Cardiac septum (tissue), 1 donor: Measurements from ENCODE around the gene MYH7. TPM values are rescaled to one million over a fixed set of nuclear protein-coding genes. Genes with fewer than 3 reads are reported as not detected.
A peak's percentile ranks its signal among the peaks of the same experiment; 100 is the strongest.
"Not testable (repeated sequence)": the region's sequence is repeated elsewhere in the genome, so short reads cannot be mapped to it uniquely, and the experiment has no call there.

Experiments used
- DNase-seq: peaks from one replicate; pipeline ENCODE4 v3.0.0-alpha.2; 2020; ENCODE audit warnings: low spot score
- intact Hi-C: fragments of 100-400 bp; cut with DNase I; formaldehyde crosslinking; loops from one replicate; pipeline ENCODE4 v1.14.0; 2022
- long read RNA-seq: library from polyadenylated mRNA; unstranded; transcript quantifications from one replicate; pipeline ENCODE4 v2.0.0, GENCODE V29; 2021
- total RNA-seq: library from RNA; stranded (reverse); fragmentation: NEBNext Ultra II Directional; extraction: Animal tissue kit (Norgen Biotek cat#: 25700); gene quantifications from one replicate; pipeline ENCODE4 v1.2.1, GENCODE V29; 2021
- donor health status: DM: no; HTN: no; CAD: no.

MYH7 gene
- total RNA-seq, result 13,582 TPM
- long read RNA-seq, full-length matches to known transcripts, result 2,148 of 23,934 reads
- long read RNA-seq, partial matches to known transcripts, result 21,270 of 23,934 reads
- long read RNA-seq, other reads (novel, unspliced or antisense), result 516 of 23,934 reads

DNA sequence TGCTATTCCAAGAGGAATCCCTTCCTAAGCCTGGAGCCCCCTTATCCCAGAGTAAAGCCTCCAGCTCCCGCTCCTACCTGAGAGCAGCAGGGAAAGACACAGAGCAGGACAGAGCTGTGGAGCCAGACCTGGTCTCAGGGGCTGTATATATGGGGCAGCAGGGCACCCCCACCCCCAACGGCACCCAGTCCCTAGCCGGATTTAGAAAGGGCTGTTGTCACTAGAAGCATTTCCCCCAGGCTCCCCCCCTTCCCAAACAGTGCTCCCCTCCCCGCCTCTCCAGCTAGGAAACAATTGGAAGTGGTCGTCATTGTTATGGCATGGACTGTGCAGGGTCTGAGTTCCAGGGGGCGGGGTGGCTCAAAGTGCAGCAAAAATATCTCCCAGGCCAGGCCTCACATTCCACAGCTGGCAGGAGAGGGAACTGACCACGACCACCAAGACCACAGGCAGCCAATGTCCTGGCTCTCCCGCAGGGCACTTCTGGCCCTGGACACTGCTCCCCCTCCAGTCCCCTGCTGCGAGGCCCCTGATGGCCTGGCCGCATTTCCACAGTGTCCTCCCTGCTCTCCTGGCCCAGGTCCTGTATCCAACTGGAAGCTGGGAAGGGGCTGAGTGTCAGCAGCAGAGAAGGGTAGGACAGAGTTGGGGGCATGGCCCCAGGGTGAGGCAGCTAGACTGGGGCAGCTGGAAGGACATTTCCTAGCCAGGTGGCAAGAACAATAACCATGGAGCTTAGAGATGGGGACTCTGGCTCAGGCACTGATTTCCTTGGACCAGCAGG, at the start of gene MYH7:
TSS of gene MYH7 (minus strand) at position 118 of the 784 bp plus-strand sequence. CDS start 1,928 bp downstream, outside the sequence.
- DNase-seq, result peak; percentile 88
- intact Hi-C loops, result no loop called here

DNA sequence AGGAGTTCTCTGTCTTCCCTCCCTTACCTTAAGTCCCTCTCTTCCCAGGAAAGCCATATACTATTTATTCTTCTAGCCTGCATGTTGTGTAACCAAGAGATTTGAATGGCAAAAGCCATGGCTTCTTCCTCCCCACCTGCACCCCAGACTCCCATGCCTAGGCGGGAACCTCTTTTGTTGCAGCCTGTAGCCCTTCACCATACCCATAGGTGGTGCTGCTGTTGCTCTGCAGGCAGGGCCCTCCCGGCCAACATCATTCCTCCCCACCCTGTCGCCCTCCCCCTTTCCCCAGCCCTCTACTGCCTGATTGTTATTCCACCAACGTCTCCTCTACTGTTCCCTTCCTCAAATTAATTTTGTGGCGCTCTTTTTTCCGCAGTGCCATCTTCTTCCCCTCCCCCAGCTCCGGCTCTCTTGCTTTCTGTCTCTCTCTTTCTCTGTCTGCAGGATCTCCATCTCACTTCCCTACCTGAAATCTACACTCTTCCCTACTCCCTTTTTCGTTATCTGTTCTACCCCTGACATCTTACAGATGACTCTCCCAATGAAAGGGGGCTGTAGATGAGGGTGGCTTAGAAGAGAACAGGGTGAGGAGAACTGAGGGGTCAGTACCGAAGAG, 47.9 kb upstream of the MYH7 start:
- intact Hi-C loops, result loop anchor here (10.0 kb wide), 1 partner anchor 51 kb away; no protein-coding TSS in a partner anchor
- DNase-seq, result no peak

DNA sequence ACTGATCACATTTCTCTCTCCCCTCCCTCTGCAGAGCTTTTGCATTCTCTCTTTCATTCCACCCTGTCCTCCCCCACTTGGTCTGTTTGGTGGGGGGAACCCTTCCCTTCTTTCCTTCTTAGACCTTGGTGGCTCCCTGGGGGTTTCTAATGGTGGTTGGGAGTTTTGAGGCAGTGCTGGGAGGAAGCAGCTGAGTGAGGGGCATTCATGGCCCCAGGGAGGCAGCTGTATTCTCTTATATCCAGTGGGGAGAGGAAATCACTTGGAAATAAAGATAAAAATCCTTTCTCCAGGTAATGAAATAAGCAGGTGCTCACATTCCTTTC, 47.3 kb upstream of the MYH7 start:
- intact Hi-C loops, result loop anchor here (10.0 kb wide), 1 partner anchor 52 kb away; no protein-coding TSS in a partner anchor
- no peak for DNase-seq

DNA sequence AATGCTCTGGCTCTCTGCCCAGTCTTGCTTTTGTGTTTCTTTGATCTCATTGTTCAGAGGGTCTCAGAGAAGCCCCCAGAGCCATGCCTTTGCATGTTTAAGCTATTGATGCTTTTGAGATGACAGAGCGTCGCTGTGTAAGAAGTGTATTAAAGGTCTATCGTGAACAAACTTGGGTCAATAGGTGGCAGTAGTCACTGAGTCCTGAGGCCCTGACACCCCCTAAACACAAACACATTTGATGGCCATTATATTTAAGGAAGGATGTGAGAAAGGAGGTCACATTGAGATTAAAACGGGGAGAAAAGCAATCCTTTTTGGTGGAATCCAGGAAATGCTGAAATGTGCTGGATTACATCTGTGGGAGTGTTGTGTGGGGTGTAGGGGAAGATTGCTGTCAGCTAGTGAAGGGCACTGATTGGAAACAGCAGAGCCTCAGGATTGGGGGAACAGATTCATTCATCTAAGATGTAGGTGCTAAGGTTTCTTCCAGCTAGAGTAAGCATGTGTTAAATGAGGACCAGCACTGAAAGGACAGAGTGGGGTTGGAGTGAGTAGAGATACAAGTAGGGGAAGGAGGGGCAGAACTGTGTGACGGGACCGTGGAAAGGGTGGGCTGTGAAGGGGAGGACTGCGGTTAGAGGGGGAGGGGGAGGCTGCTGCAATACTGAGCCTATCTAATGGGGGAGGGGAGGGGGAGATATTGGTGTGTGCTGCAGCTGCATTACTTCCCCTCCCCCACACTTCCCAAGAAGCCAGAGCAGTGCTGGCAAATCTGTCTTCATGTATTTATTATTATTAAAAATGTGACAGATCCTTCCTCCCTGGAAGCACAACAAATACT, 46.7 kb upstream of the MYH7 start:
- intact Hi-C loops, result loop anchor here (10.0 kb wide), 1 partner anchor 53 kb away; no protein-coding TSS in a partner anchor
- DNase-seq, result no peak

DNA sequence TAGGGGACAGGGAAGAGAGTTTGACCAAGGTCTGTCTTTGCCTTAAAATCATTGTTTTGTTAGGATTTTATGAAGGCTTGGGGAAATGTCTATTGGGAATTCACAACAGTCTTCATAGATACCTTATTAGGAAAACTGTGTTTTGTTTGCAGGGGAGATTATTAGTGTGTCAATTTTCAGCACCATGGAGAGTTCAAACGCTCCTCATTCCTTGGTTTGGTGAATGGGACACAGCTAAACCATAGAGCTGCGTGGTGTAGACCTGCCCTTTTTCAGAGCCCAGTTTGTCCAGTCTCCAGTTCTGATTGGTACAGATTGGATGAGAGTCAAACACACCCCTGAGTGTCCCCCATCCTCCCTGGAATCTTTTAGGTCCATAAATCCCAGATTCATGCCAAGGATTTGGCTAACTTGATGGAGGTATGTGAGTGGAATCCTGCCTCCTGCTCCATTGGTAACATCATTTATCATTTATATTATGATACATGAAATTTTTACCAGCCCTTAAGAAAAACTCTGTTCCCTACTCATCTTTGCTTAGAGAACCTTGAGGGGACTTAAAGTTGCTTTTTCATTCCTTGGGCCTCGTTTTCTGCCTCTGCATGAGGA, 46.0 kb upstream of the MYH7 start:
- no peak for DNase-seq
- intact Hi-C loops, result loop anchor here (10.0 kb wide), 1 partner anchor 53 kb away; no protein-coding TSS in a partner anchor

DNA sequence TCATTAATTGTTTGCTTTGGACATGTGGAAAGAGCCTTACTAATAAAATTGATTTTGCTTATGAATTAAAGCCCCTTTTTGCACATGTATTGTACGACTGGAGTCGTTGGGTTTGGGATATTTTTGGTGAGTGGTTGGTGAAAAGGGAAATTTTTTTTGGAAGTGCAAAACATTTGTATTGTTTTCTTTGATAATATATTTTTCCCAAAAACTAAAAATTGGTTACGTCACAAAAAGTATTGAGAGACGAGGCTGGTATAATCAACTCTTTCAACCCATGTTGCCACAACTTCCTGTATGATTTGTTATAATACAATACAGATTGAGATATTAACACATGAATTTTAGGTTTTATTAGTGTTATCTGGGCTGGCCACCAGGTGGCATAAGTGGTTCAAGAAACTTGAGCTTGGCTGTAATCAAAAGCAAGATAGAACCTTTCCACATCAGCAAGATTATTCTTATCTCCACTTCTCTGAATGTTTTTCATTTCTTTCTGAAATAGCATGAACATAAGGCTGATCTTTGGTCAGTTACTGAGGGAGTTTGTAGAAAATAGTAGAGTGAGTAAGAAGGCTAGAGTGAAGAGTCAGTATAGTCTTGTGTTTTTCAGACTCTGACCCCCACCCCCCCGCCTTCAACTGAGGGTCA, 42.8 kb upstream of the MYH7 start:
- DNase-seq, result no peak
- intact Hi-C loops, result loop anchor here (2.0 kb wide), 1 partner anchor 85 kb away; no protein-coding TSS in a partner anchor

DNA sequence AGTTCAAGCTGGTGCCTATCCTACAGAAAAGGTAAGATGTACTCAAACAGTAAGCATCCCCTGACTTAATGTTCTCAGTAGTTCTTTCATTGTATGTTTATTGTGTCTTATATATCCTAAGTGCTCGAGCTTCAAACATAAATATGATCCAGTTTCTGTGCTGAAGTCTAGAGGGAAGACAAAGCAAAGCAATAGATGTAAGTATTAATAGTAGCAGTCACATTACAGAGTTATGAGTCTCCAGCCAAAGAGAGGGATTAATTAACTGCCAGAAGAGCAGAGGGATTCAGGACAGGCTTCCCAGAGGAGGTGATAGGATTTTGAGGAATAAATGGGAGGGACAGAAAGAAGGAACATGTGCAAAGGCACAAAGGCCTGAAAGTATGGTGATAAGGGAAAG, 35.5 kb upstream of the MYH7 start:
- DNase-seq, result no peak
- intact Hi-C loops, result no loop called here

DNA sequence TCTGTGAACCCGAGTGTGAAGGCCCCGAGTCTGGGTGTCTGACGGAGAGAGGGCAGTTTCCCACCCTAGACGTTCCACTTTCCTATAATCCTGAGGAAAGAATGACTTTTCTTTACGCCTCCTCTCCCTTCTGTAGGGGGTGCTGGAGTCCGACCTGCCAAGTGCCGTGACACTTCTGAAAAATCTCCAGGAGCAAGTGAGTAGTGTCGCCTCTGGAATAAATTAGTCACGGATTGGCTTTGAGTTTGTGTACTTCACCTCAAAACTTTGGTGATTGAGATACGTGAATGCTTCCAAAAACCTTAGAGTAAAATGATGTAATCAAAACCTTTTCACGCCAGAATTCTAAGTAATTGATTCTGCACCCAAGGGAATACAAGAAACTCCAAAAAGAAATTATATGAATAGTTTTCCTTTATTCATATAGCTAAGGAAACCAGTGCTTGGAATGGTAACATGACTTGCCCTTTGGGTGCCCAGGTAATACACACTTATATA, 34.5 kb upstream of the MYH7 start:
- DNase-seq, result no peak
- intact Hi-C loops, result loop anchor here (2.0 kb wide), 3 partner anchors 87 to 163 kb away; partner anchors contain the start of genes BCL2L2, PABPN1 and THTPA

DNA sequence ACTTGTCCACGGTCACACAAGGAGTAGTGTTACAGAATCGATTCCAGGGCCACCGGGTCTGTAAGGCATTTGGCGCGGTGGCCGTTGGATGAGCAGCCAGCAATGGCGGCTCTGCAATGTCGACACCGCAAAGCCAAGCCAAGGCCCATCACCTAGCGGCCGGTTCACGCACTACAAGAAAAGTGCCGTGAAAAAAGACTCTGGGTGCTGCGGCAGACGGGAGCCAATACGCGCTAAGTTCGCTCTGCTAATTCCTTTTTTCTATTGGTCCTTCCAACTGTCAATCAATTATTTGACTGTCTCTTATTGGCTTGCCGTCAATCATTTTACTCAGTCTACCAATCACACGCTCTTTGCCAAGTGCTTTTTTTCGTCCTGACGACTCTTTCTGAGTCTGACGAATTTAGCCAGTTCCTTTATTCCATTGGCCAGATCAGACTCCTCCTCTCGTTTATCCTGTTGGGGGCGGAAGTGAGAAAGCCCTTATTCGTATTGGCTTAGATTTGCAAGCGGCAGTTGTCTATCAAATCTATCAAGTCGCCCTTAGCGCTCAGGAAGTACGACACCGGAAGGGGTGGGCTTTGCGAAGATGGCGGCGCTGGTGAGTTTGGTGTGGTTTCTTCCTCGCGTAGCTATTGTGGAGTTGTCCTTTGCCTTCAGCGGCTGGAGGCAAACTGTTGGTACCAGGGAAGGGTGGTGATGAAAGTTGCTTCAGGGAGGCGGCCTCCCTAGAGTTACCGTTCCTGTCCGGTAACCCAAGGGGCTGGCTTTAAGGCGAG, 33.9 kb upstream of the MYH7 start, which contains the start of gene NGDN:
TSS of gene NGDN (plus strand) at position 577 of the 779 bp plus-strand sequence. CDS start at position 590, 13 bp downstream.
- peak; percentile 97 for DNase-seq
- intact Hi-C loops, result loop anchor here (2.0 kb wide), 3 partner anchors 87 to 163 kb away; partner anchors contain the start of genes BCL2L2, PABPN1 and THTPA

DNA sequence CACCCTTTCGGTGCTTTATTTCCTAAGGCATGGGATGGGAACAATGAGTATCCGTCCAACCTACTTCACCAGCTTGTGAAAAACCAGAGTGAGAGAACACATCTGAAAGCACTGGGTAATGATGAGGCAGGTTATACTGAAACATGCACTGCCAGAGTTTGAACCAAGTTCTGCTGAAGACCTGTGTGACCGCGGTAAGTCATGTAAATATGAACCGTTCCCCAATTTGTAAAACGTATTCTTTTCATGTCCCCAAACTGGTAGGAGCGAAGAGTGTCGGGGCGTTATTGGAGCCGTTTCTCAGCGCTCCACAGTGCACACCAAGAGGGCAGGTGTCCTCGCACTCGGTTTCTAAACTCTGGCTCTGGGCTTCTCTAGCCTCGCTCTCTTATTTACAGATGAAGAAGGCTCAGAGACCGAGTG, 33.3 kb upstream of the MYH7 start:
- intact Hi-C loops, result loop anchor here (2.0 kb wide), 3 partner anchors 88 to 162 kb away; partner anchors contain the start of genes BCL2L2, PABPN1 and THTPA
- no peak for DNase-seq

DNA sequence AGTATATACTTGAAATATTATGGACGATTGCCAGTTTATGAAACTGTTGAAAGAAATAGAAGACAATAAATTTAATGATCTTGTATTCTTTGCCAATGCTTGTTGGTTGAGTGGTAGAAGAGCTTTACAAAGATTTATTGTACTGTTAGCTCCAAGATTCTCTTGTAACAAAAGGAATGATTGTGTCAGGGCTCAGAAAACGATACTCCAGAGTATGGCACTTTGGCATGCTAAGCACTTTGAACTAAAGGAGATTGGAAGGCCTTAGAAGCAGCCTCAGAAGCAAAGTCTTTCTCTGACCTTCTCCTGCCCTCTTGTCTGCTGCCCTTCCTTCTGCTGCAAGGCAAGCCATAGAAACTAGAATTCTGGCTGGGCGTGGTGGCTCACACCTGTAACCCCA, 29.8 kb upstream of the MYH7 start:
- DNase-seq, result no peak
- intact Hi-C loops, result no loop called here

DNA sequence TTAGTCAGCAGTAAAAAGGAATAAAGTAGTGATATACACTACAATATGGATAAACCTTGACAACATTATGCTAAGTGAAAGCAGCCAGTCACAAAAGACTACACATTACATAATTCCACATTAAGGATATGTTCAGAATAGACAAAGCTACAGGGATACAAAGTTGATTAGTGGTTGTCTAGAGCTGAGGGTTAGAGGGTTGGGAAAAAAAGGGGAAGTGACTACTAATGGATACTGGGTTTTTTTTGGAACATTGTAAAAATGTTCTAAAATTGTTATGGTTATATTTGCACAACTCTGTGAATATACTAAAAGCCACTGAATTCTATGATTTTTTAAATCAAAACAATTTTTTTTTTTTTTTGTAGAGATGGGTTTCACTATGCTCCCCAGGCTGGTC, 29.2 kb upstream of the MYH7 start:
- intact Hi-C loops, result no loop called here
- DNase-seq, result no peak

DNA sequence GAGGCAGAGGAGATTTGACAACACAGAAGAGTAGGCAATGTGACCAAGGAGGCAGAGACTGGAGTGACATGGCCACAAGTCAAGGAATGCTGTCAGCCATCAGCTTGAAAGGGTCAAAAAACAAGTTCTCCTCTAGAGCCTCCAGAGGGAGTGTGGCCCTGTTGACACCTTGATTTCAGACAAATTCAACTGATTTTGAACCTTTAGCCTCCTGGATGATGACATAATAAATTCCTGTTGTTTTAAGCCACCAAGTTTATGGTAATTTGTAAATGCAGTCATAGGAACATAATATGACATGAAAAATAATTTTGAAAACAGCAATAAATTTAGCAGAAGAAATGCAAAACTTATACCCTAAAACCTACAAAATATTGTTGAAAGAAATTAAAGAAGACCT, 25.5 kb upstream of the MYH7 start:
- intact Hi-C loops, result no loop called here
- DNase-seq, result no peak

DNA sequence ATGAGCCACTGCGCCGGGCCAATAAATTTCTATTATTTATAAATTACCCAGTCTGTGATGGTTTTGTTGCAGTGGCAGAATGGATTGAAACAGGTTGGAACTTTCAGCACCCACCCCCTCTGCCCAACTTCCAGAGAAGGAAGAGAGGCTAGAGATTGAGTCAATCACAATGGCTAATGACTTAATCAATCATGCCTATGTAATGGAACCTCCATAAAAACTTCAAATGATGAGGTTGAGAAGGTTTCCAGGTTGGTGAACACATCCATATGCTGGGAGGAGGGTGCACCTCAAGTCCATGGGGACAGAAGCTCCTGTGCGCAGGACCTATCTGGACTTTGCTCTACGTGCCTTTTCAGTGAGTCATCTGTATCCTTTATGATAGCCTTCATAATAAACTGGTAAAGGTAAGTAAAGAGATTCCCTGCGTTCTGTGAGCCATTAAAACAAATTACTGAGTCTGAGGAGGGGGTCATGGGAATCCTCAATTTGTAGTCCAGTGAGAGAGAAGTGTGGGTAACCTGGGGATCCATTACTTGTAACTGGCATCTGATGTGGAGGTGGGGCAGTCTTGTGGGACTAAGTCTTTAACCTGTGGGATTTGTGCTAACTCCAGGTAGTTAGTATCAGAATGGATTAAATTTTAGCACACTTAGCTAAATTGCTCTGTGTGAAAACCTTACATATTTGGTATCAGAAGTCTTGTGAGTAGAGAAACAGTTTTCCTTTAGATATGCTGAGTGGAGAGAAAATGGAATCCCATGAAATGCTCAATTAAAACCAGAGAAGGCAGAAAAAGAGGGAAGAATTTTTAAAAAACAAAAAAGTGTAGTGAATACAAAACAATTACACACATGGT, 22.4 kb upstream of the MYH7 start:
- intact Hi-C loops, result no loop called here
- no peak for DNase-seq

DNA sequence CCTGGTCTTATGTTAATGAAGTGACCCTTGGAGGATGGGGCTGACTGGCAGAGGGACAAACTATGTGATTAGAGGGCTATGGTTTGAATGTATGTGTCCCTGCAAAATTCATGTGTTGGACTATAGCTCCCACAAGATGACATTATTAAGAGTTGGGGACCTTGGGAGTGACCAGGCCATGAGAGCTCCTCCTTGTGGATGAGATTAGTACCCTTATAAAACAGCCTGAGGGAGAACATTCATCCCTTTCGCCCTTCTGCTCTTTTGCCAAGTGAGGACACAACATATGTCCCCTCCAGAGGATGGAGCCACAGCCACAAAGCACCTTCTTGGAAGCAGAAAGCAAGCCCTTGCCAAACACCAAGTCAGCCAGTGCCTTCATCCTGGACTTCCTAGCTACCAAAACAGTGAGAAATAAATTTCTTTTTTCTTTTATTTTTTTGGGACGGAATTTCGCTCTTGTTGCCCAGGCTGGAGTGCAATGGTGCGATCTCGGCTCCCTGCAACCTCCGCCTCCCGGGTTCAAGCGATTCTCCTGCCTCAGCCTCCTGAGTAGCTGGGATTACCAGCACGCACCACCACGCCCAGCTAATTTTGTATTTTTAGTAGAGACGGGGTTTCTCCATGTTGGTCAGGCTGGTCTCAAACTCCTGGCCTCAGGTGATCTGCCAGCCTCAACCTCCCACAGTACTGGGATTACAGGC, 21.6 kb upstream of the MYH7 start:
- DNase-seq, intact Hi-C loops: not testable (repeated sequence)

DNA sequence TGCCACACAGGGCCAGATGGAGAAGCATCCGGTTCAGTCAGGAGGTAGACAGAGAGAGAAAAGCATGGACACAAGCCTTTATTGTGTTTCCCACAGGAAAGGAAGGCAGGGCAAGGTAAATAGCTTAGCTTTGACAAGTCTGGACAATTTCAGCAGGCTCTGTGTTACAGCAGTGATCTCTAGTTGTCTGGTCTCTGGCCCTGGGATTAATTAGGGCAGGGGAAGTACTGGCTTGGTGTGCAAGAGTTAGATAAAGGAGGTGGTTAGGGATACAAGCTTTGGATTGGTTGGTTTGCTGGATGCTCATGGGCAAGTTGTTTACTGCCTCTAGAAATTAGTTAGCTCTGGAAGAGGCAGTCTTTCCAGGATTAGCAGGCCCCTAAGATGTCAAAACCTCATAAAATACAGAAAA, 19.0 kb upstream of the MYH7 start:
- DNase-seq, result no peak

More for the DNA sequence above, 19.0 kb upstream of the MYH7 start:
- intact Hi-C loops, result no loop called here
